AG04449 (cell line): Measurements from ENCODE around the gene RPS6KB1.

Source experiments
- CTCF ChIA-PET: fragments of 350-600 bp; formaldehyde crosslinking; extraction: SDS; loops from one replicate; lab custom pipeline; 2021; ENCODE audit warnings: antibody characterized with exemption; lab: Yijun Ruan, JAX
- POLR2A ChIA-PET: fragments of 400-600, 350-600 bp; formaldehyde crosslinking; extraction: SDS; loops from one replicate; lab custom pipeline; 2020; ENCODE audit warnings: antibody characterized with exemption, inconsistent platforms; lab: Yijun Ruan, JAX
- DNase-seq: peaks from one replicate; pipeline ENCODE4 v3.0.0-alpha.2; 2010; ENCODE audit warnings: low read depth, low spot score
- H3K4me3 ChIP-seq: 2 replicates; pipeline ENCODE4 v1.5.1; 2011; ENCODE audit warnings: low read depth, mild to moderate bottlenecking, control low read depth, low read length
- CTCF ChIP-seq: IDR thresholded peaks from one replicate; pipeline ENCODE4 v1.5.1; 2011; ENCODE audit warnings: mild to moderate bottlenecking, moderate library complexity, low read length, control low read depth, inconsistent platforms; ENCODE audit not compliant: insufficient read depth; ENCODE audit errors: missing control alignments

RPS6KB1 gene

GRCh38 chr17:59878624-59879023, 14.3 kb upstream of the RPS6KB1 start:
- ChIA-PET CTCF (no interaction called here), POLR2A (no interaction called here)
- DNase-seq, result no peak
- no peak for TF ChIP-seq CTCF
- no peak overlapping the region for H3K4me3 ChIP-seq

GRCh38 chr17:59884861-59885260, 8.1 kb upstream of the RPS6KB1 start:
- no peak overlapping the region for H3K4me3 ChIP-seq
- POLR2A ChIA-PET, result interaction anchor here (0.6 kb wide), 1 partner anchor 9 kb away, joined by 3 read pairs; no protein-coding TSS in a partner anchor
- no peak for TF ChIP-seq CTCF
- CTCF ChIA-PET, result no interaction called here
- DNase-seq, result no peak

GRCh38 chr17:59888145-59888750, 4.7 kb upstream of the RPS6KB1 start:
- DNase-seq, result no peak
- CTCF ChIA-PET, result no interaction called here
- no peak for TF ChIP-seq CTCF
- POLR2A ChIA-PET, result no interaction called here
- H3K4me3 ChIP-seq, result no peak overlapping the region

- DNase-seq, result no peak
- ChIA-PET POLR2A (no interaction called here), CTCF (interaction anchor here (0.9 to 1.6 kb wide), 4 partner anchors 24 to 144 kb away, joined by 3 to 4 read pairs (median 4); no protein-coding TSS in a partner anchor)
- no peak for TF ChIP-seq CTCF
- H3K4me3 ChIP-seq, result no peak overlapping the region
Observed at GRCh38 chr17:59890720-59891119, 2.2 kb upstream of the RPS6KB1 start.

- ChIA-PET CTCF (interaction anchor here (0.5 to 2.4 kb wide), 7 partner anchors 11 to 506 kb away, joined by 3 to 13 read pairs (median 4); no protein-coding TSS in a partner anchor), POLR2A (no interaction called here)
- H3K4me3 ChIP-seq, result peak overlapping the region; percentile 89
- no peak for DNase-seq
- TF ChIP-seq CTCF, result no peak
Observed at GRCh38 chr17:59892251-59892923, 534 bp upstream of the RPS6KB1 start.

- POLR2A ChIA-PET, result interaction anchor here (0.7 to 1.0 kb wide), 2 partner anchors 9 to 186 kb away, joined by 3 to 5 read pairs; partner anchors contain the start of genes PTRH2 and VMP1
- no peak for DNase-seq
- CTCF ChIA-PET, result interaction anchor here (0.5 to 2.4 kb wide), 5 partner anchors 21 to 201 kb away, joined by 3 to 13 read pairs (median 4); no protein-coding TSS in a partner anchor
- peak; percentile 5 for TF ChIP-seq CTCF
- H3K4me3 ChIP-seq, result peak overlapping the region; percentile 89
Observed at GRCh38 chr17:59893676-59894100, 767 bp downstream of the RPS6KB1 start.
